Lower leg skin (tissue), 4 donors: ENCODE data around the gene RAPGEF1. TPM values are rescaled to one million over a fixed set of nuclear protein-coding genes. Genes with fewer than 3 reads are reported as not detected.

Experiments
- DNase-seq, 2 donors: peaks; one replicate each; pipeline ENCODE4 v3.0.0-alpha.2; 2019; ENCODE audit warnings: low spot score in 2 of 2
- H3K4me3 ChIP-seq: fragments of 200-600 bp; sonication (generic); 2 replicates; pipeline ENCODE4 v1.5.1; 2017; ENCODE audit warnings: mild to moderate bottlenecking, low read depth; ENCODE audit not compliant: poor library complexity, severe bottlenecking
- POLR2A ChIP-seq, 2 donors: fragments of 450-650 bp; IDR thresholded peaks; one replicate each; pipeline ENCODE4 v1.6.1; 2016 to 2017; ENCODE audit warnings: antibody characterized with exemption in 2 of 2, mild to moderate bottlenecking in 1 of 2, moderate library complexity in 1 of 2
- WGBS, 2 donors: methylation state at CpG; one replicate each; pipeline ENCODE4 v1.1.5; 2018; 5-methylcytosine and 5-hydroxymethylcytosine counted together
- intact Hi-C: fragments of 100-400 bp; cut with DNase I; formaldehyde crosslinking; loops from one replicate; pipeline ENCODE4 v1.15.0; 2023; ENCODE audit warnings: low total_unique reads
- total RNA-seq, 4 donors: library from RNA; depleted of rRNA; stranded (reverse); fragments of >200 nt; gene quantifications; one replicate each; pipeline ENCODE4 v1.1.0, GENCODE V29; 2016
- TF ChIP-seq, protein P1 (sequence below), 3 donors: fragments of 450-650 bp; IDR thresholded peaks; one replicate each; pipeline ENCODE4 v1.5.1; 2016; ENCODE audit warnings: antibody characterized with exemption in 3 of 3, mild to moderate bottlenecking in 3 of 3, moderate library complexity in 2 of 3

RAPGEF1 gene
- total RNA-seq, 4 donors from 2014 or later: 18.0 to 70.8 (median 43.5) TPM

DNA sequence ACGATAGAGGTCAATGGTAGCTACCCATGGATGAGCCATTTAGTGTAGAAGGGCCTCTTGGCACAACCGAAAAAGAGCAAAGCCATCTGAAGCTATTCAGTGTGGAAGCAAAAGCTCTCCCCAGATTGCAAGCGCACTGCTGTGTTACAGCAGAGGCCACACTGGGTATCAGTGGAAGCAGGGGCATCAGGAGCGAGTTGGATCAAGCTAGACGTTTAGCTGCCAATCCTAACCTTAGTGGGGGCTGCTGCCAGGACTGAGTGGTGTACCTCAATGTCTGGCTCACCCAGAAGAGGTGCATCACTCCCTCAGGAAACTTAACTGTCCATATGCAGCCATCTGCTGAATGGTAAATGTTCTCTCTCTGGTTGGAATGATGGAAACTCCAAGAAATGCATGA lies 44.5 kb downstream of the RAPGEF1 start:
- intact Hi-C loops: no loop called here
- peak in 1 of 2 donors; percentile 71 for DNase-seq
- WGBS, 2 donors: 85 to 91% methylated on average over 5 of the region's 5 CpGs
- TF ChIP-seq, protein P1, sequence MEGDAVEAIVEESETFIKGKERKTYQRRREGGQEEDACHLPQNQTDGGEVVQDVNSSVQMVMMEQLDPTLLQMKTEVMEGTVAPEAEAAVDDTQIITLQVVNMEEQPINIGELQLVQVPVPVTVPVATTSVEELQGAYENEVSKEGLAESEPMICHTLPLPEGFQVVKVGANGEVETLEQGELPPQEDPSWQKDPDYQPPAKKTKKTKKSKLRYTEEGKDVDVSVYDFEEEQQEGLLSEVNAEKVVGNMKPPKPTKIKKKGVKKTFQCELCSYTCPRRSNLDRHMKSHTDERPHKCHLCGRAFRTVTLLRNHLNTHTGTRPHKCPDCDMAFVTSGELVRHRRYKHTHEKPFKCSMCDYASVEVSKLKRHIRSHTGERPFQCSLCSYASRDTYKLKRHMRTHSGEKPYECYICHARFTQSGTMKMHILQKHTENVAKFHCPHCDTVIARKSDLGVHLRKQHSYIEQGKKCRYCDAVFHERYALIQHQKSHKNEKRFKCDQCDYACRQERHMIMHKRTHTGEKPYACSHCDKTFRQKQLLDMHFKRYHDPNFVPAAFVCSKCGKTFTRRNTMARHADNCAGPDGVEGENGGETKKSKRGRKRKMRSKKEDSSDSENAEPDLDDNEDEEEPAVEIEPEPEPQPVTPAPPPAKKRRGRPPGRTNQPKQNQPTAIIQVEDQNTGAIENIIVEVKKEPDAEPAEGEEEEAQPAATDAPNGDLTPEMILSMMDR (IDR thresholded peaks at IDR 0.05): no peak
- TF ChIP-seq POLR2A (IDR thresholded peaks at IDR 0.05): no peak
- no peak overlapping the region for H3K4me3 ChIP-seq

DNA sequence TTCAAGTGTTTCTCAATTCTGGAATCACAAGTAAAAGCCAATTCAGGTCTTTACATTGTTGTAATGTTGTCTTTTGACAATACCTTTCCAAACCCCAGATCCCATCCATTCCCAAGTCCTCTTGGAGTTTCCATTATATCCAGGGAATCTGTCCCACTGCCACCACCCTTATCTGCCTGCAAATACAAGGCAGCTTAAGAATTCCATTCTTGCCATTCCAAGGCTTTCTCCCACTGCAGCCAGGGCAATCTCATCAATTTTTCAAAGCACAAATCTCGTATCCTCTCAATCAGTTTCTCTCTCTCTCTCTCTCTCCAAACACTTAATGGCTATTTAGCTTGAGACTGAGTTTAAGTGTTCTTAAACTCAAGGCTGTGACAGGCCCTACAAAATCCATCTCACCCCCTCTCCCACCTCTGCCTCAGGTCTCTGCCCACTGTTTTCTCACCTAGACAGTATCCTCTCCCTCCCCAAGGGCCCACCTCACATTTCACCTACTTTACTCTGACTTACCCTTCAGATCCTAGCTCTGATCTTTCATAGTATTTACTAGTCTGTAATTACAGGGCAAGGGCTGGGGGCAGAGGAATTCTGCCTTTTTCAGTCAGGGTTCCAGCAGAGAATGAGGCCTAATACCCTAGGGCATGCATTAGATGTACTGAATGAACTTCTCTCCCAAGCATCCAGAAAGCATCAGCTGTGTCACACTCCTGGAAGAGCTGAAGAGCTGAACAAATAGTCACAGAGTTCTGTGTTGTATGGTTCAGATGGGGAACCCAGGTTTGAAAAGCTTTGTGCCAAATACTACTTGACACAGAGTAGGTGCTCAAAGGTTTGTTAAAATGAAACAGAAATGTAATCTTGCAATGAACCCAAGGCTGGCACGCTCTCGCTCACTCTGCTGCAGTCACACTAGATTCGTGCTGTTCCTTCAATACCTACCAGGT lies 46.0 kb downstream of the RAPGEF1 start:
- intact Hi-C loops: no loop called here
- TF ChIP-seq POLR2A (IDR thresholded peaks at IDR 0.05): no peak
- TF ChIP-seq, protein P1 (IDR thresholded peaks at IDR 0.05): no peak
- DNase-seq: peak in 1 of 2 donors; percentile 52
- 86 to 91% methylated on average over 4 of the region's 4 CpGs for WGBS, 2 donors
- H3K4me3 ChIP-seq: no peak overlapping the region

DNA sequence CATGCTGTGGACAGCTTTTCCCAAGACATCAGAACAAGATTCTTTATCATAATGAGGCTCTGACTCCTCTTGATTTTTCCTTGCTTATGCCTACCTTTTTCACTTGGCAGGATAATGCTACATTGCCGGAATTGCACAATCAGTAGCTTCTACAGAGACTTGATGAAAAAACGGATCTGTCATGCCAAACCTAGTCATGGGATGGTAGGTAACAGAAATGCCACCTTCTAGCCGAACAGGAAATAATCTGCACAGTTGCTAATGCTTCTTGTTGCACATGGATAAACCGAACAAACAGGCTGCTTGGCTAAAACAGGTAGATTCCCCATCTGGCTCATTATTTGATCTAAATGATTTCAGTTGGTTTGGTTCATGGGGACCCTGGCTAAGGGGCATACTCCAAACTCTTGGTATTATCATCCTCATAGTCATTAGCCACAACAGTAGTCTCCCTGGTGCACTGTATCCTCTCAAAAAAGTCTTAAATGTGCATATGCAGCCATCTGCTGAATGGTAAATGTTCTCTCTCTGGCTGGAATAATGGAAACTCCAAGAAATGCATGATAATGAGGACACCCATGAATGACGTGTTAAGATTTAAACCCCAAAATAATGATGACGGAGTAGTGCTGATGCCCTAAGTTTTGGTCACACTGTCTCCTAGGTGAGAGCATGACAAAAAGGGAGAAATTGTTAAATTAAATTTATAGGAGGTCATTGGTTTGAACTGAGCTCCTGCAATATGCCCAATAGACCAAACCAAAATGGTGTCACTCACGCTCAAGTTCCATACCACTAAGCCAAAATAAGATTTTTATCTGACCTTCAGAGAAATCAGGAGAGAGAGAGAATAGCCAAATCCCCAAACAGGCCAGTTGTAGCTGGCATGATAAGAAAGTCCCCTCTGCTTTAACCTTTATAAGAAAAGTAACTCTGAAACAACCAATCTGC lies 47.0 kb downstream of the RAPGEF1 start:
- intact Hi-C loops: no loop called here
- peak in 1 of 2 donors; percentile 8 for DNase-seq
- H3K4me3 ChIP-seq: no peak overlapping the region
- WGBS, 2 donors: 71 to 72% methylated on average over 7 of the region's 7 CpGs
- TF ChIP-seq POLR2A (IDR thresholded peaks at IDR 0.05): no peak
- TF ChIP-seq, protein P1 (IDR thresholded peaks at IDR 0.05): no peak

DNA sequence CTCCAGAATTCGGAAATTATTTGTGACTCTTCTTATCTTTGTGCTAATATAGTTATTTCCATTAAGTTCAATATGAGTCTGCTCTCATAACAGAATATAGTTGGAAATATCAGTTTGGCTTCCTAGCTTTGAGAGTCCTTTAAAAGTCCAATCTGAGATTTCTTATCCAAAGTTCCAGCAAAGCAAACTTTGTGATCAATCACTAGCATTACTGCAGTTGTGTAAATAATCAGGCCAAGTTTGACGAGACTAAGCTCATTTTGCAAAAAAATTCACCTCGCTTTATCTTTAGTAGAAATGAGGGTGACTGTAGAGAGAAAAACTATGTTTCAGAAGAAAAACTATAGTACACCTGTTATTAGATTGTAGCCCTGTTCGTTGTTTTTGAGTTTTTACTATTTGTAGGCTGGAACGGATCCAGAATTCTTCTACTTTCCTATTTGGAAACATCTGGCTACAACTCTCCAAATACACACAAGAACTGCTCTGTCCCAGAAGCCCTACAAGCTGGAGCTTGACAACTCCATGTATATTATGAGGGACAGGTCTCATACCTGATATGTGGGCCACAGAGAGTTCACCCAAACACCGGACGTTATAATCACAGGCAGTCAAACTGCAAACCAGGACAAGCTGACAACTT lies 47.8 kb downstream of the RAPGEF1 start:
- H3K4me3 ChIP-seq: no peak overlapping the region
- peak in 1 of 2 donors; percentile 13 for DNase-seq
- 43 to 59% methylated on average over 7 of the region's 7 CpGs for WGBS, 2 donors
- TF ChIP-seq, protein P1 (IDR thresholded peaks at IDR 0.05): no peak
- no peak for TF ChIP-seq POLR2A (IDR thresholded peaks at IDR 0.05)
- intact Hi-C loops: no loop called here

DNA sequence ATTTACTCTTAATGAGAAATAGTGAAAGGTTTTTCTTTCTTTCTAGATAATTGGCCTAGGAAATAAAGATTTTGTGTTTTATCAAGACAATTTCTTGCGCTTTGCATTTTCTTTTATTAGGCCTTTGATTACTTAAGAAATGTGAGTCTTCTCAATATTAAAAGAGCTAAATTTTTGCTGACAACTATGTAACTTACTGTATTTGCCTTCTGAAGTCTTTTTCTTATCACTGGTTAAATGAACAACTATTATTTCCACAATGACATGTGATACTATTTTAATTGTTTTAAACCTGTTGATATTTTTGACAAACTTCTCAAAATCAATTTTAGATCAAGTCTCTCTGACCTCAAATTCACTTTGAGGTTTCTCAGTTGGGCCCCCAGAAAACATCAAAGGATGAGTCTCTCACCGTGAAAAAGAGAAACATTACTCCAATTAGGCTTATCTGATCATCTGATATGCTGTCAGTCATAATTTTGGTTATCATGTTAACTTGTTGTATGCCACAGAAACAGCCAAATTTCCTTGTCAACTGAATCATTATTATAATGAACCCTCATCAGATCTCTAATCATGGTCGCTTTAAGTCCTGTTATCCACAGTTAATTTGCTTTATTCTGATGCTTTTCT lies 48.8 kb downstream of the RAPGEF1 start:
- intact Hi-C loops: no loop called here
- TF ChIP-seq, protein P1 (IDR thresholded peaks at IDR 0.05): no peak
- no peak for TF ChIP-seq POLR2A (IDR thresholded peaks at IDR 0.05)
- H3K4me3 ChIP-seq: no peak overlapping the region
- WGBS, 2 donors: 64 to 79% methylated on average over 3 of the region's 3 CpGs
- DNase-seq: no peak
